IMR-90 (cell line): ENCODE results near the gene TIE1. TPM values are rescaled to one million over a fixed set of nuclear protein-coding genes. Genes with fewer than 3 reads are reported as not detected.

Experiments used
- ATAC-seq: fragments of 200-7000 bp; cut with Tn5 transposase; 2 replicates; pipeline ENCODE4 v1.9.1; 2020; ENCODE audit warnings: low read depth, mild to moderate bottlenecking, moderate library complexity
- BruUV-seq: library from RNA; stranded (reverse); fragments of 400-500 nt; replicated peaks from 2 replicates; lab custom pipeline; 2021; lab: Mats Ljungman, UMichigan
- CTCF ChIA-PET: fragments of 300-600 bp; formaldehyde crosslinking; extraction: SDS; loops from one replicate; lab custom pipeline; 2021; ENCODE audit warnings: antibody characterized with exemption; lab: Yijun Ruan, JAX
- POLR2A ChIA-PET: fragments of 300-600 bp; sonication (Branson Sonifier 250); formaldehyde crosslinking; loops from one replicate; lab custom pipeline; 2022; ENCODE audit warnings: antibody characterized with exemption; ENCODE audit not compliant: unreplicated experiment; lab: Charles Lee
- DNase-seq: peaks from one replicate; pipeline ENCODE4 v3.0.0; 2013
- H2AFZ ChIP-seq: replicated peaks from 2 replicates; pipeline ENCODE3; 2013; ENCODE audit warnings: low read length, mild to moderate bottlenecking; ENCODE audit not compliant: poor library complexity
- H2AK5ac ChIP-seq: 2 replicates; pipeline ENCODE4 v1.6.1; 2013; ENCODE audit warnings: low read depth, low read length, inconsistent platforms
- H2AK9ac ChIP-seq: replicated peaks from 2 replicates; pipeline ENCODE3; 2013; ENCODE audit warnings: mild to moderate bottlenecking, low read depth, low read length, moderate library complexity; ENCODE audit not compliant: poor library complexity
- H2BK120ac ChIP-seq: 2 replicates; pipeline ENCODE4 v1.6.1; 2013; ENCODE audit warnings: low read depth, low read length, inconsistent platforms
- H2BK15ac ChIP-seq: 3 replicates; pipeline ENCODE4 v1.6.1; 2013; ENCODE audit warnings: low read depth, low read length, inconsistent platforms
- H2BK20ac ChIP-seq: 2 replicates; pipeline ENCODE4 v1.6.1; 2013; ENCODE audit warnings: low read depth, mild to moderate bottlenecking, inconsistent platforms, low read length, moderate library complexity
- H2BK5ac ChIP-seq: 2 replicates; pipeline ENCODE4 v1.6.1; 2013; ENCODE audit warnings: mild to moderate bottlenecking, low read depth, low read length, inconsistent platforms; ENCODE audit not compliant: poor library complexity, severe bottlenecking
- H3K14ac ChIP-seq: replicated peaks from 2 replicates; pipeline ENCODE4 v1.6.1; 2013; ENCODE audit warnings: low read depth, low read length, inconsistent platforms
- H3K18ac ChIP-seq: 2 replicates; pipeline ENCODE4 v1.6.1; 2013; ENCODE audit warnings: low read depth, low read length, control low read depth
- H3K23ac ChIP-seq: 2 replicates; pipeline ENCODE4 v1.6.1; 2013; ENCODE audit warnings: low read depth, low read length, inconsistent platforms
- H3K27ac ChIP-seq: 2 replicates; pipeline ENCODE4 v1.5.1; 2013; ENCODE audit warnings: mild to moderate bottlenecking, control low read depth, low read length; ENCODE audit not compliant: insufficient read depth
- H3K27me3 ChIP-seq: 2 replicates; pipeline ENCODE4 v1.6.1; 2013; ENCODE audit warnings: low read length; ENCODE audit not compliant: control insufficient read depth, insufficient read depth
- H3K36me3 ChIP-seq: 2 replicates; pipeline ENCODE4 v1.6.1; 2013; ENCODE audit warnings: low read length, mixed read lengths; ENCODE audit not compliant: control insufficient read depth, insufficient read depth
- H3K4ac ChIP-seq: 2 replicates; pipeline ENCODE4 v1.6.1; 2013; ENCODE audit warnings: low read depth, low read length, inconsistent platforms
- H3K4me1 ChIP-seq: 2 replicates; pipeline ENCODE4 v1.6.1; 2013; ENCODE audit warnings: low read length, mixed read lengths; ENCODE audit not compliant: control insufficient read depth, insufficient read depth
- H3K4me2 ChIP-seq: 2 replicates; pipeline ENCODE4 v1.6.1; 2013; ENCODE audit warnings: low read depth, mild to moderate bottlenecking, control low read depth, low read length, moderate library complexity
- H3K4me3 ChIP-seq: 2 replicates; pipeline ENCODE4 v1.5.1; 2013; ENCODE audit warnings: low read depth, mild to moderate bottlenecking, control low read depth, low read length, moderate library complexity; ENCODE audit not compliant: insufficient read depth
- H3K56ac ChIP-seq: 2 replicates; pipeline ENCODE4 v1.6.1; 2013; ENCODE audit warnings: low read length, inconsistent platforms; ENCODE audit not compliant: insufficient read depth; ENCODE audit errors: extremely low read depth
- H3K79me1 ChIP-seq, 2 experiments: 2 replicates each; pipeline ENCODE4 v1.6.1; 2013; ENCODE audit warnings: low read length in 2 of 2, inconsistent platforms in 1 of 2, low read depth in 1 of 2
- H3K9ac ChIP-seq: 2 replicates; pipeline ENCODE4 v1.6.1; 2013; ENCODE audit warnings: low read depth, low read length, control low read depth
- H3K9me1 ChIP-seq: 2 replicates; pipeline ENCODE4 v1.6.1; 2013; ENCODE audit warnings: low read length, inconsistent platforms; ENCODE audit not compliant: insufficient read depth
- H3K9me3 ChIP-seq: 2 replicates; pipeline ENCODE4 v1.6.1; 2013; ENCODE audit warnings: low read length; ENCODE audit not compliant: control insufficient read depth, insufficient read depth
- H4K20me1 ChIP-seq: 2 replicates; pipeline ENCODE4 v1.6.1; 2013; ENCODE audit warnings: low read length, inconsistent platforms; ENCODE audit not compliant: insufficient read depth
- H4K5ac ChIP-seq: 2 replicates; pipeline ENCODE4 v1.6.1; 2013; ENCODE audit warnings: mild to moderate bottlenecking, low read depth, low read length, control low read depth
- H4K8ac ChIP-seq, 2 experiments: 2 replicates each; pipeline ENCODE4 v1.6.1; 2013; ENCODE audit warnings: low read depth in 2 of 2, low read length in 2 of 2, control low read depth in 1 of 2, inconsistent platforms in 1 of 2
- H4K91ac ChIP-seq: 2 replicates; pipeline ENCODE4 v1.6.1; 2013; ENCODE audit warnings: low read depth, low read length, inconsistent platforms; ENCODE audit not compliant: insufficient read depth
- BHLHE40 ChIP-seq: fragments of 150-350 bp; IDR thresholded peaks from 2 replicates; pipeline ENCODE4 v1.6.1; 2016; ENCODE audit warnings: mild to moderate bottlenecking, low read depth, low read length
- CEBPB ChIP-seq: IDR thresholded peaks from 2 replicates; pipeline ENCODE4 v1.6.1; 2012; ENCODE audit warnings: low read depth, low read length, improper control_type of control experiment
- CHD1 ChIP-seq: IDR thresholded peaks from 2 replicates; pipeline ENCODE4 v1.6.1; 2012; ENCODE audit warnings: low read depth, low read length, improper control_type of control experiment
- ELK1 ChIP-seq: fragments of 150-350 bp; IDR thresholded peaks from 2 replicates; pipeline ENCODE4 v1.6.1; 2016; ENCODE audit warnings: low read depth, mild to moderate bottlenecking, low read length, moderate library complexity, borderline replicate concordance
- FOS ChIP-seq: fragments of 150-350 bp; IDR thresholded peaks from 2 replicates; pipeline ENCODE4 v1.6.1; 2016; ENCODE audit warnings: low read depth, low read length
- MAFK ChIP-seq: IDR thresholded peaks from 2 replicates; pipeline ENCODE4 v1.6.1; 2012; ENCODE audit warnings: low read depth, low read length, improper control_type of control experiment
- MAZ ChIP-seq: IDR thresholded peaks from 2 replicates; pipeline ENCODE4 v1.6.1; 2012; ENCODE audit warnings: low read depth, mild to moderate bottlenecking, low read length, improper control_type of control experiment, moderate library complexity, borderline replicate concordance
- MXI1 ChIP-seq: IDR thresholded peaks from 2 replicates; pipeline ENCODE4 v1.6.1; 2012; ENCODE audit warnings: low read depth, mild to moderate bottlenecking, low read length, moderate library complexity, borderline replicate concordance
- NFE2L2 ChIP-seq: fragments of 150-350 bp; IDR thresholded peaks from 2 replicates; pipeline ENCODE4 v1.6.1; 2016; ENCODE audit warnings: low read depth, mild to moderate bottlenecking, low read length
- POLR2A ChIP-seq: IDR thresholded peaks from 2 replicates; pipeline ENCODE4 v1.6.1; 2012; ENCODE audit warnings: mild to moderate bottlenecking, low read depth, low read length
- RAD21 ChIP-seq: IDR thresholded peaks from 2 replicates; pipeline ENCODE4 v1.6.1; 2012; ENCODE audit warnings: low read length, improper control_type of control experiment
- RCOR1 ChIP-seq: IDR thresholded peaks from 2 replicates; pipeline ENCODE4 v1.6.1; 2012; ENCODE audit warnings: mild to moderate bottlenecking, low read length, improper control_type of control experiment; ENCODE audit not compliant: insufficient replicate concordance
- RFX5 ChIP-seq: IDR thresholded peaks from 2 replicates; pipeline ENCODE4 v1.8.0; 2012; ENCODE audit warnings: low read depth, mild to moderate bottlenecking, low read length, moderate library complexity
- SMC3 ChIP-seq: fragments of 150-350 bp; IDR thresholded peaks from 2 replicates; pipeline ENCODE4 v1.6.1; 2016; ENCODE audit warnings: low read depth, mild to moderate bottlenecking, antibody characterized with exemption, low read length, moderate library complexity
- USF2 ChIP-seq: fragments of 150-350 bp; IDR thresholded peaks from 2 replicates; pipeline ENCODE4 v1.6.1; 2017; ENCODE audit warnings: mild to moderate bottlenecking, antibody characterized with exemption, low read length, low read depth
- WGBS, 2 experiments: methylation state at CpG; one replicate each; pipeline versions ENCODE4 v1.1.5 to v1.1.7; 2013; ENCODE audit warnings: missing lambda C conversion rate in 2 of 2; ENCODE audit not compliant: insufficient read length in 1 of 2; ENCODE audit errors: extremely low coverage in 2 of 2; 5-methylcytosine and 5-hydroxymethylcytosine counted together
- dilution Hi-C: fragments of 300-500 bp; cut with HindIII; formaldehyde crosslinking; loops from one replicate; pipeline ENCODE4 v1.14.3; 2018; ENCODE audit warnings: low sequenced_read_pairs; ENCODE audit not compliant: unreplicated experiment
- in situ Hi-C: fragments of 300-500 bp; cut with MboI; formaldehyde crosslinking; loops from 3 replicates; pipeline ENCODE4 v1.14.3; 2019; ENCODE audit warnings: low sequenced_read_pairs, inconsistent platforms, mixed read lengths
- intact Hi-C: fragments of 100-400 bp; cut with micrococcal nuclease; formaldehyde crosslinking; loops from 2 replicates; pipeline ENCODE4 v1.10.0; 2022
- polyA plus RNA-seq, 3 experiments: library from polyadenylated mRNA; depleted of rRNA; stranded (reverse); fragments of >200 nt; gene quantifications; 2 replicates each; pipeline ENCODE4 v1.2.3, GENCODE V29; 2012; ENCODE audit warnings: low replicate concordance in 1 of 3
- total RNA-seq: library from RNA; depleted of rRNA; stranded (reverse); fragments of >200 nt; gene quantifications from 2 replicates; pipeline ENCODE4 v1.2.3, GENCODE V29; 2012

The TIE1 gene
- total and polyA plus RNA-seq, 2 of the 4 experiments (the other 2 are of a cell fraction), result 2.3 to 7.5 TPM

- Histone ChIP-seq H3K9ac (no peak overlapping the region), H2BK120ac (no peak overlapping the region), H2AK9ac (no peak overlapping the region), H3K27me3 (peaks cover 17% of the 10 kb centered on the region), H4K20me1 (no peaks in the 10 kb centered on the region), H2BK15ac (no peak overlapping the region), H3K56ac (no peak overlapping the region), H4K8ac (no peak overlapping the region), H4K5ac (no peak overlapping the region), H3K36me3 (no peaks in the 10 kb centered on the region), H2BK5ac (no peak overlapping the region), H2BK20ac (no peak overlapping the region), H3K4me1 (0 out of 2 replicates have a peak, but pooled peaks cover 3% of the 10 kb centered on the region), H4K91ac (no peak overlapping the region), H3K4me2 (no peak overlapping the region), H3K79me1 (no peaks in the 10 kb centered on the region), H3K14ac (no peak overlapping the region), H2AK5ac (no peak overlapping the region), H3K4me3 (no peak overlapping the region), H3K18ac (no peak overlapping the region), H3K27ac (no peak overlapping the region), H3K9me1 (no peaks in the 10 kb centered on the region; the same call in 1 of the 2 replicates), H2AFZ (peak overlapping the region; percentile 8), H3K23ac (no peak overlapping the region), H3K9me3 (no peaks in the 10 kb centered on the region), H3K4ac (no peak overlapping the region)
- dilution Hi-C loops (no loop called here), in situ Hi-C loops (no loop called here), intact Hi-C loops (no loop called here)
- WGBS, 2 experiments, result 76% methylated on average over 3 of the region's 12 CpGs; no CpG with 5 or more reads in 1 of the 2 experiments
- no peak for DNase-seq
- CTCF ChIA-PET, result no interaction called here
- POLR2A ChIA-PET, result no interaction called here
- ATAC-seq, result no peak
- BruUV-seq, result no TSS peak
- TF ChIP-seq RCOR1, result no peak
- TF ChIP-seq RAD21, result no peak
- TF ChIP-seq ELK1, result no peak
- no peak for TF ChIP-seq FOS
- no peak for TF ChIP-seq POLR2A
- TF ChIP-seq MAFK, result no peak
- TF ChIP-seq MAZ, result no peak
- TF ChIP-seq USF2, result no peak
- no peak for TF ChIP-seq BHLHE40
- TF ChIP-seq RFX5, result no peak
- TF ChIP-seq CEBPB, result no peak
- no peak for TF ChIP-seq MXI1
- TF ChIP-seq CHD1, result no peak
- no peak for TF ChIP-seq SMC3
- no peak for TF ChIP-seq NFE2L2
Observed at GRCh38 chr1:43275826-43276620, 24.8 kb upstream of the TIE1 start.
